HK-2 (cell line): ENCODE data around the gene WBP1L.
A peak's percentile ranks its signal among the peaks of the same experiment; 100 is the strongest.

Experiments used
- DNase-seq: peaks from one replicate; pipeline ENCODE4 v3.0.0-alpha.2; 2018; ENCODE audit not compliant: unreplicated experiment

Gene WBP1L

DNA sequence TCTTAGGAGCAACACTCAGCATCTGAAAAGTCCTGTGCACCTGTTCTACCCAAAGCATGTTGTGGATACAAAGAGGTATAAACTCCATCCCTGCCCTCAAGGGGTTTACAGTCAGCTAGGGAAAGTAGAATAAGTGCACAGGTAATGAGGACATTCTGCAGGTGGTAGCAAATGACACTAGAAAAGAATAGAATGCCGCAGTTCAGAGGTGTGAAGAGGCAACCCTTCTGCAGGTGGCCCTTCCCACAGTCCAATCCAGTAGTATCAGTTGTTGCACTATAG, 36.7 kb downstream of the WBP1L start:
- no peak for DNase-seq

DNA sequence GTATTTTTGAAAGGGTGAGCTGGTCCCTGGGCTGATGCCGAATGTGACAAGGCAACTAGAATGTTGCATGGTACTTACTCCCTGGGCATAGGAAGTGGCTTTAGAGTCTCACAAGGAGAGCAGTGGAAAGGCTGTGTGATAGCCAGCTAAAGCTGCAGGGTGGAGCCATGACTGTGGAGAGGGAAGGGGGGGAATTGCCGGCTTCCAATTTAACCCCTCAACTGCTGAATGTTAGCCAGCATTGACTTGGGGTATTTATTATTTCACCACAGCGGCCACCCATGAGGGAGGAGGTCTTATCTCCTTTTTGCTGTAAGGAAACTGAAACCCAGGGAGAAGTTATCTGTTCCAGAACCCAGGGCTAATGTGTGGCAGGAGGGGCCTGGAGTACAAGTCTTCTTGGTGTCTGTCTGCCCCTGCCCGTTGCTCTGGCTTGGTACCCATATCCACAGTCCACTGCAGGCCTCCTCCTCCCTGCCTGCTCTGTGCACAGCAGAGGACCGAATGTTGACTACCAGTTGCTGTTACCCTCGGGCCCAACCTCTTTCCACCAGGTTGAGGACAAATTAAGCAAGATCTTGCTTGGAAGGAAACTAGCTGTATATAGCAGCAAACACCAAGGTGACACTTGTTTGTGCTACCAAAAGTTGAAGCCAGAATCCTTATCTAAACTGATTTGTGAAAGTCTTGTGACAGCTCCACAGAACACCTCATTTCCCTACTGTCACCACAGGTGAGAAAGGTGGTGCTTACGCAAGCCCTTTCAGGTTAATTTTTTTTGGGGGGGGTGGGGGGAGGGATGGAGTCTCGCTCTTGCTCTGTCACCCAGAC, 37.6 kb downstream of the WBP1L start:
- DNase-seq = no peak

DNA sequence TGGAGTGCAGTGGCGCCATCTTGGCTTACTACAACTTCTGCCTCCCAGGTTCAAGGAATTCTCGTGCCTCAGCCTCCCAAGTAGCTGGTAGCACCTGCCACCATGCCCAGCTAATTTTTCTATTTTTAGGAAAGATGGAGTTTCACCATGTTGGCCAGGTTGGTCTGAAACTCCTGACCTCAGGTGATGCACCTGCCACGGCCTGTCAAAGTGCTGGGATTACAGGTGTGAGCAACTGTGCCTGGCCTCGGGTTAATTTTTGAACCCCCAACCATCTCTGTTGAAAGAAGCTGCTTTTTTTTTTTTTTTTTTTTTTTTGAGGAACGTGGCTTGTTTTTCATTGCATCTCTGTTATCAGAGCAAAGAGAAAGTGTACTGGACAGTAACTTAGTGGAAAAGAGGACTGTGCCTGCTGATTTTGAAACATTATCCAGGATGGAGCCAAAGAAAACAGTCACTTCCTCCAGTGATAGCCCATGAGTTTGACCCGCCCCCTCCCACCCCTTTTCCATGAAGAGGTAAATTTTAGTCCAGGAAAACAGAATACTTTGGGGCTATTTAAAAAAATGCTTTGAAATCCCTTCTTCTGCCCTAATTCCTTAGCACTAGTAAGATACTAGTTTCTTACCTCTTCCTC, 38.3 kb downstream of the WBP1L start:
- no peak for DNase-seq

DNA sequence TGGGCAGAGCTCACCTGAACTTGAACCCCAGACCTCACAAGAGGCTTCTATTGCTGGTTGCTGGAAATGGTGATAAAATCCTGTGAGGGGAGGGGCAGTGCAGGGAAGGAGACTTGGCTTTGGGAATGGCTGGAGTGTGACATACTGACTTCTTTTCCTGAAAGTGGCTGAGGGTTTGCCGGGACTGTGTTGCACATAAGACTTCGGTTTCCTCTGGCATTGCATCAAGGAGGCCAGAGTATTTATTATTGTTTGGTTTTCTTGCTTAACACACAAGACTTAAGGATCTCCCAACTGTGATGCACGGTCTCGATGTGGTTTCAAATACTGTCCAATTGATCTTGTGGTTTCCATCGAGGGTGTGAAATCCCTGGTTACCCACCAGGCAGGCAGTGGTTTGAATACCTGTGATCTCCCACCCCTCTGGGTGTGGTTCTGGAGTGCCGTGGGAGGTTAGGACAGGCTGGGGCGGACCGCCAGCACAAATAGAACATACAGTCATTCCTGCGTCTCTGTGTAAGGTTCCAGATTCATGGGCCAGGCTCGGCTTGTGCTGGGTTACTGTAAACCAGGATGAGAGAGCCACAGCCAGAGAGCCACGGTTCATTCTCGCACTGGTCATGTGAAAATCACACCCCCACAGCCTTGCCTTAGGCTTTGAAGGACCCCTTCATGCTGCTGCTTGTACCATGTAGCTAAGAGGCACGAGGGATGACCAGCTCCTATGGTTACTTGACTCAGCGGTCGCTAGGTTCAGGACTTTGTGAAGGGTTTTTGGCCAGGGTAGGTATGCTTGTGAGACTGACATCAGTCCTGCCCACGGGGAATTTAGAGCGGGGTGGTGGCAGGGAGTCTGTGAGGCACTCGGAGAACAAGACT, 39.2 kb downstream of the WBP1L start:
- no peak for DNase-seq

DNA sequence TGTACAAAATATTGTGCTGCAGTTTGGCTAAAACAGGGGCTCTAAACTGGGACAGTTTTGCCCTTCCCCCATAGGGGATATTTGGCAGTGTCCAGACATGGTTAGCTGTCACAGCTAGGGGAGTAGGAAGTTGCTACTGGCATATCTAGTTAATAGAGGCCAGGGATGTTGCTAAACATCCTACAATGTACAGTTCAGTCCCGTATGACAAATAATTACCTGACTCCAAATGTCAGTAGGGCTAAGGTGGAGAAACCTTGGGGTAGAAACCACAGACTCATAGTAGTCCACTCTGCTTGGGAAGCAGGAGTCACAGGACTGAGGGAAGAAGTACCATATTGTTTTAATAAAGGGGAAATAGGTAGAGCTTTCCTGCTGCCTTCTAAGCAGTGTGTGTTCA, 39.8 kb downstream of the WBP1L start:
- no peak for DNase-seq

DNA sequence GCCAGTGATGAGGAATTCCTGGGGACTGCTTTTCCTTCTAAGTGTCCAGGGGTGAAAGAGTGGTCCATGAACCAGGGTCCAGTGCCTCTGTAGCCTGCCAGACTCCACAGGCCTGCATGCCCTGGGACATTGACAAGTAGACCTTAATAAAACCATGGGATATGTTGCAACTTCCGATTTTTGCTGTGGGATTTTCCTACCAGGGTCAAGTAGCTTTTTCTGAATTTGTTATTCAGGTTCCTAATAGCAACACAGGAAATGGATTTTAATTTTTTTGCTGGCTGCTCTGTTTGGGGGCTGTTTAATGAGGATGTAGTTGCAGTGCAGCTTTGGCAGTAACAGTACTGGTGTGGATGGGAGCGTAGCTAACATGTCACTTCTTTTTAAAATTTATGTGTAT, 42.1 kb downstream of the WBP1L start:
- no peak for DNase-seq

DNA sequence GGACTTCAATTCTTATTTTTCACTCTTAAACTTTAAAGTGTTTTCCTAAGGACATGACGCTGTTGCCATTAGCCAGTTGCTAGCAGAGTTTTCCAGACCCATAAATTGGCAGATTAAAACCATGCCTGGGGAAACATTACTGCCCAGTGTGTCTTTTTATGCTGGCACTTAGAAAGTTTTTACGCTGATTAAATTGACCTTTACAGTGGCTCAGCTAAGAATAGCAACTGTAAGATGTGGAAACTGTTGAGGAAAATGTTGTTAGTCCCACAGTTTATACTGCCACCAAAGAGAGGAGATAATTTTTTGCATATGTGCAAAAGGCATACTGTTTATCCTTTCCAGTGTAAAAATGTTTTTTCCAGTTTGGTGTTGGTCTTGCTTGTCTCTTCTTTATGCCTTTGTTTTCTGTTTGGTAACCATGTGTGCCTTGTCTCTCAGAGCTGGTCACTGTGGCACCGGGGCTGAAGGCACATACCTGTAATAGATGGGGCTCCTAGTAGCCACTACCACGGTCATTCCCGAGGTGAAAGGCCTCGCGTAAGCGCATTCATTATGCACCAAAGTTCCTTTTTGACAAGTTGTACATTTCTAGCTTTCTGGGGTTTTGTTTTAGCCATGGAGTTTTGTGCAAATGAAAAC, 48.1 kb downstream of the WBP1L start:
- no peak for DNase-seq

DNA sequence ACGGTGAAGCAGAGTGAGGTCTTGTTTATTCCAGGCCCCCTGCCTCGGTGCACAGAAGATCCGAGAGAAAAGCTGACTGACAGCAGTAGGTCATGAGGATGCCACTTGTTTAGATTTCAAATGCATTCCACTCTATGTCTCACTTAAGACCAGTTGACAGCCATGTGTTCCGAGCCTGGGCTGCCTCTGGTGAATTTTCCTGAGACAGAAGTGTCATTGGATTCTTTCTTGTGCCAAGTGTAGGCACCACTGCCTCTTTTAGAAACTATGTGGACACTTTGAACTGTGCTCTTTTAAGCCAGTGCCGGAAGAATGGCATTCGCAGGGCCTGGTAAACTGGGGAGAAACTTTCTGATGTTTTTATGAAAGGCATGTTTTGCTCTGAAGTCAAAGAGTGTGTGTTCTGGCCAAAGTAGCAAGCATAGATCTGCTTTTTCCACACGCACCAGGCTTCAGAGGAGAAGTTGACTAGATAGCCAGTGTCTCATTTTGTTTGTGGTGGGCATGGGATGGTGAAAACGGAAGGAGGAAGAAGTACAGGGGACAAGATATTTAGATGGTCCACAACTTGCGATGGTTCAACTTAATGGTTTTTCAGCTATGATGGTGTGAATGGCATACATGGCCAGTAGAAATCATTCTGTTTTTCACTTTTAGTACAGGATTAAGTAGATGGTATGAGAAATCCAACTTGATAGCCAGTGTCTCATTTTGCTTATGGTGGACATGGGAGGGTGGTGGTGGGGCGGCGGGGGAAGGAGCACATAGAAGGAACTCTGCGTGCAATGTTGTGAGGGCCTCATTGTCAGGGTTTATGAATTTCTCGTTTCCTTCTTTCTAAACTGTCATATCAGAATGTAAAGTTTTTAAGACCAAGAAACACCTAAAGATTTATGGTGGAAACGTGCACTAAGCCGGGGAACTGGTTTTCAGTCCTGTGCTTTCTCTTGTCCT, 52.0 kb downstream of the WBP1L start:
- no peak for DNase-seq

DNA sequence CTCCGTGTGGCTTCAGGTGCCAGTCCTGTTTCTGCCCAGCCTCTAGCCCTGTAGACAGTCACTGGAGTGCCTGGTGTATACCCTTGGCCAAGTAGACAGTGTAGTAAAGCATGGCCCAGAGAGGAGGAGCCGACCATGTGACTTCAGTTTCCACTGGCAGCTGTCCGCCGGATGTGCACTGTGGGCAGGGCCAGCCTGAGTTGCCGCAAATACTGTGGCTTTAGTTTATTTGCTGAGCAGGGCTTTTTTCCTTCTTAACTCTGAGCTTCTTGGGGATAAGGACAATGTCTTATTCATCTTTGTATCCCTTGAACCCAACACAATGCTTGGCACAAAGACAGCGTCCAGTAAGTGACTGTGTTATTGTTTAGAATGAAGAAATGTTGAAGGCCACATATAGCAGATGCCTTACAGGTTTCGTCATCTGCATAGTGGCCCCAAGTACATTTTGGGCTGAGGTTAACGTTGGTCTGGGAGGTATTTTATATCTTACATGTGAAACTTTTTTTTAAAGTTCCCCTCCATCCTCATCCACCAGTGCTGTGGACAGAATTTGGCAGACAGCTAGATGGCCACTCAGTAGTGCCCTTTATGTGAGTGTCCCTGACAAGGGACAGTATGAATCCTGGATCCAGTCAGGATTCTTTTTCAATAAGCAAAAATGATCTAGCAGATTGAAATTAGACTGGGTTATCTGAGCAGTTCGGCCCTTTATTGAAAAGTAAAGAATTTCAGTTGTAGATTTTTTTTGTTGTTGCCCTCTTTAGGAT, 52.8 kb downstream of the WBP1L start:
- no peak for DNase-seq

DNA sequence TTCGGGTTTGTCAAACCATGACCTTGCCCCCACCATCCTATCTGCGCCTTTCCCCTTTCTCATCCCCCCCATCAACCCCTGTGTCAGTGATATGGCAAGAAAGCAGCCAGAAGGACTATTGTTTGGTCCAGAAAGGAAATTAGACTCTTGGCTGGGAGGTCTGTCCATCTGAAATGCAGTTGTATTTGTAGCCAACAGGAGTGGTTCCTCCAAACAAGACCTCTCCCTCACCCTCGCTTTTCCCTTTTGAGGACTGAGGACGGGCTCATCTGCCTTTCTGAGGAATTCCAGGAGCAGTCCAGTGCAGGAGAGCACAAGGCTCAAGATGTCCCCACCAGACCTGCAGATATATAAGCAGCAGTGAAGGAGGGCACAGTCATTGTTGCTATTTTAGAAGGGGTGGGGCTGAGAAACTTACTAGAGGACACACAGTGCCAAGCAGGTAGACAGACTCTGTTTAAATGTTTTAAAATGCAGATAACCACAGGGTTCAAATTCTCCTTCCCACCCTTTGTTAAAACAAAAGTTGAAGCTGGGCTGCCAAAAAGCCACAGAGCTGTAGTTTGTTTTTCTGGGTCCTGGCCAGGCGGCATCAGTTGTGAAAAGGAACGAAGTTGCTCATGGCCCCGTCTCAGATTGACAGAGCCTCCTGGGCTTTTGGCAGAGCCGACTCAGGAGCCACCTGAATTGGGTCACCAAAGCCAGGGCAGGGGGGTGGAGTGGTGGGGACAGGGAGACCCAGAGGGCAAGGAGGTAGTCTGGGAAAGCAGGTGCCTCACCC, 56.1 kb downstream of the WBP1L start:
- DNase-seq = no peak

DNA sequence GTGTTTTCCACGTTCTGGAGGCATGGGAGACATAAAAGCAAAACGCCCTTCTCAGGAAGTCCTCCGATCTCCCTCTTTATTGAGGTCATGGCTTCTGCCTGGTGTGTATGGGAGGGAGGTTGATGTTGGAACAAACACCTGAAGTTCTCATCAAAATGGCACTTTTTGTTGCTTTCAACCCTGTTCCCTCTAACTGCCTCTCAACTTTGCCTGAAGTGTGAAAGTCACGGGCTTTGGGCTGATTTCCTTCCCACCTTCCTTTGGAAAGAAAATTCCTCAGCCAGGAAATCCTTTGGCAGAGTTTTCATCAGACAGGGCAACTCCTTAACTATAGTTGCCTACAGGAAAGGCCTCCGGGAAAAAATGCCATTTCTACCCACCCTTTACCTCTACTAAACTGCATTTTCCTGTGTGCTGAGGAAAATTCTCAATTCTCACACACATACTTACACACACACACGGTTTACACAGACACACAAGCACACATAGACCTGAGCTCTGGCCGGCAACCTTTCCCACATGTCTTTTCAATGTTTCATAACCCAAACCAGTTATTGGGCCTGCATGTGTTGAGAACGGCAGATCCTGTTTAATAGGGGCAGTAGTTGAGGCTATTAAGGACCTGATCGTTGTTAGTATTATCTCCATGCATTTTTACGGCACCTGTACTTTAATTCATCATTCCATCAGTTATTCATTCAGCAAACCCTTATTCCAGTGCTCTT, 57.0 kb downstream of the WBP1L start:
- DNase-seq = no peak

DNA sequence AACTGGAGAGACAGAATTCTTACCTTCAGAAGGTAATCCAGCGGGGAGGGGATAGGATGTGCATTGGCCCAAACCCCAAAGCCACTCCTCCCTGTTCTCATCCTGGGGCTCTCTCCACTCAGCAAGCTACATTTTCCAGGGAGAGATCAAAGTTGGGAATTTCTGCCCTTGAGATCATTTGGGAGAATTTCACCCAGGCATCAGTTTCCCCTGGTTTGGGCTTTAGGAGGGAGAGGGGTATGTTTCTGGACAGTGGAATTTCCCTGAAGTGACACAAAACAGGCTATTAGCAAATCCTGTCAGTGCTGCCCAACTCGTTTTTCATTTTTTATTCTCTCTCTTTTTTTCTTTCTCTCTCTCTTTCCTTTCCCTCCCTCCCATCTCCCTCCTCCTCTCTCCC, 57.7 kb downstream of the WBP1L start:
- no peak for DNase-seq

DNA sequence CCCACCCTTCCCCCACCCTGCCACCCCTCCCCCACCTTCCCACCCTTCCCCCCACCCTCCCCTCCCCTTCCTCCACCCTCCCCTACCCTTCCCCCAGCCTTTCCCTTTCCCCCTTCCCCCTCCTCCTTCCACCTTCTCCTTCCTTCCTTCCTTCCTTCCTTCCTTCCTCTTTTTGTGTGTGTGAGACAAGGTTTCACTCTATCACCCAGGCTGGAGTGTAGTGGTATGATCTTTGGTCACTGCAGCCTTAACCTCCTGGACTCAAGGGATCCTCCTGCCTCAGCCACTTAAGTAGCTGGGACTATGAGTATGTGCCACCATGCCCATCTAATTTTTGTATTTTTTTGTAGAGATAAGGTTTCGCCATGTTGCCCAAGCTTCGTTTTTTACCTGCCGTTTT, 58.2 kb downstream of the WBP1L start:
- DNase-seq = no peak

DNA sequence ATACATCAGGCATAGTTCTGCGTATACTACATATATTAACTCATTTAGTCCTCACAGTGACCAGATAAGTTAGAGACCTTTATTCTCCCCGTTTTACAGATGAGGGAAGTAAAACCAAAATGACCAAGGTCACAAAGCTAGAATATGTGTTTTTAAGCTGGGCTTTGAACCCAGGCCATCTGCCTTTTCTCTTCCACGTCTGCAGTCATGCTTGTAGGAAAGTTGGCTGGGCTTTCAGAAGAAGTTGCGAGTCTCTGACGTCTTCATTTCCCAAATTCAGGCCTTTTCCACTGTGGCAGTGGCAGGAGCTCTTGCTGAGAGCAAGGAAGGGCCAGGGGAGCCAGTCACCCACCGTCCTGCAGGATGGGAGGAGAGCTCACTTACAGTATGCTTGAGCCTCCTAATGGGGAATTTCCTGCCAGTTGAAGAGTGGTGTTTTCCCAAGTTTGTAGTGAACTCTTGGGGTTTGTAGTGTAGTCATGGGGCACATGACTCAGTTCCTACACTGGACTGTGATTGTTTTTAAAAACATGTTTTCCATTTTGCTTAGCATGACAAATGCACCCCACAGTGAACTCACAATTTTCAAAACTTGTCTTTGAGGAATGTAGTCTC, 59.3 kb downstream of the WBP1L start:
- DNase-seq = peak; percentile 62

DNA sequence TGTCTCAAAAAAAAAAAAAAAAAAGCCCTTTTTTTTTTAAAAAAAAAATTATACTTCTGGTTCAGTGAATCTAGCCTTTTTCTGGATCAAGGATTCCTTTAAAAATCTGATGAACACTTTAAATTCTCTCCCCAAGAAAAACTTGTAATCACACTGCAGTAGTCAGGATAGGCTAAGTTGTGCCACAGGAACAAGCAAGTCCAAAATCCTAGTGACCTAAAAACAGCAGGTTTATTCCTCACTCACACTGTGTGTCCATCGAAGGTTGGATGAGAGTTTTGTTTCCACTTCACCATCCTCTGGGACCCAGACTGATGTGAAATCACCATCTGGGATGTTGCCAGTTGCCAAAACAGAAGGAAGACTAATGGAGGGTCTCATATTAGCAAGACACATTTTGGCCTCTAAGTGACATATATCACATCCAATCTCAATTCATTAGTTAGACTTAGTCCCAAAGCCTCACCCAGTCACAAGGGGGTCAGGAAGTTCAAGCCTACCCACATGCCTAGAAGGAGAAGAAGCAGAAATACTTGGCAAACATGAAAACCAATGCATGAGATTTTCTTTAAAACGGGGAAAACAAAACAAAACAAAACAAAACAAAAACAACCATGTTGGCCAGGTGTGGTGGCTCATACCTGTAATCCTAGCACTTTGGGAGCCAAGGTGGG, 60.8 kb downstream of the WBP1L start:
- DNase-seq = no peak

DNA sequence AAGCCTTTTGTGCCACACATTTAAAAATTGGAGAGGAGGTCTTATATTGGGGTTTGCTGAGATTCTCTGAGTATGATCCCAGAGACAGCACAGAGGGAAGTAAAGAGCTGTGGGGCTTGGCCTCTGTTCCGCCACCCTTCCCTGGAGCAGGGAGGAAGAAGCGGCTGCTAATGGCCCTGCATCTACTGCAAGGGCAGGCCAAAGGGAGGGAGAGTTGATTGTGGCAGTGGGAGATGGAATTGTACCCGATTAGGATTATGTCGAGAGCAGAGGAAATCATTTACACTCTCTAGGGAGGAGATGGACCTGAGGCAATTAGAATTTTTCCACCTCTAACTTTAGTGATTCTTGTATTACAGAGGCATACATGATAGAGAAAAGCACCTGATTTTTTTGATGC, 64.6 kb downstream of the WBP1L start:
- DNase-seq = no peak

DNA sequence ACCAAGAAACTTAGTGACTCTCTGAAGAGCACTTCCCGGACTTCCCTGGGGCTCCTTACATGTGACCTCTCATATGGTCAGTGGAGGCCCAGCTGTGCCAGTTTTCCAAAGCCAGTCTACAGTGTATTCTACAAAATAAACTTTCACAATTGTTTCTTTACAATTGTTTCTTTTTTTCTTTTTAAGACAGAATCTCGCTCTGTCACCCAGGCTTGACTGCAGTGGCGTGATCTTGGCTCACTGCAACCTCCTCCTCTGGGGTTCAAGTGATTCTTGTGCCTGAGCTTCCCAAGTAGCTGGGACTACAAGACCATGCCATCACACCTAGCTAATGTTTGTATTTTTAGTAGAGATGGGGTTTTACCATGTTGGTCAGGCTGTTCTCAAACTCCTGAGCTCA, 67.6 kb downstream of the WBP1L start:
- no peak for DNase-seq
